Transverse colon (tissue), 4 donors: ENCODE measurements around the gene KCTD2.

Experiments used
- CTCF ChIP-seq, 5 experiments: fragments of 200-600 bp in 3 of 5; fragments of 450-650 bp in 2 of 5; sonication (generic) in 3 of 5; IDR thresholded peaks; 1 replicate in 2 of 5; 2 replicates in 3 of 5; pipeline ENCODE4 v1.5.1; 2016 to 2017; ENCODE audit warnings: antibody characterized with exemption in 5 of 5, inconsistent platforms in 3 of 5, mild to moderate bottlenecking in 2 of 5, moderate library complexity in 1 of 5
- EP300 ChIP-seq: sonication (generic); formaldehyde crosslinking; IDR thresholded peaks from one replicate; pipeline ENCODE4 v1.6.1; 2017; ENCODE audit warnings: antibody characterized with exemption, low read depth
- POLR2A ChIP-seq: fragments of 450-650 bp; IDR thresholded peaks from one replicate; pipeline ENCODE4 v1.6.1; 2016; ENCODE audit warnings: antibody characterized with exemption, mild to moderate bottlenecking, moderate library complexity
- POLR2AphosphoS5 ChIP-seq, 3 donors: sonication (generic); formaldehyde crosslinking; IDR thresholded peaks; one replicate each; pipeline ENCODE4 v1.6.1; 2016; ENCODE audit warnings: antibody characterized with exemption in 3 of 3

GRCh38 chr17:75084039-75084660, 37.1 kb downstream of the KCTD2 start:
- TF ChIP-seq CTCF (IDR thresholded peaks at IDR 0.05) (no peak), POLR2A (no peak), POLR2AphosphoS5 (IDR thresholded peaks at IDR 0.05) (no peak), EP300 (no peak)
